ENCODE results near the gene KRTAP6-3. TPM values are rescaled to one million over a fixed set of nuclear protein-coding genes. Genes with fewer than 3 reads are reported as not detected.

The KRTAP6-3 gene
- total RNA-seq, 2 experiments from 2014 or later, result not detected

DNA sequence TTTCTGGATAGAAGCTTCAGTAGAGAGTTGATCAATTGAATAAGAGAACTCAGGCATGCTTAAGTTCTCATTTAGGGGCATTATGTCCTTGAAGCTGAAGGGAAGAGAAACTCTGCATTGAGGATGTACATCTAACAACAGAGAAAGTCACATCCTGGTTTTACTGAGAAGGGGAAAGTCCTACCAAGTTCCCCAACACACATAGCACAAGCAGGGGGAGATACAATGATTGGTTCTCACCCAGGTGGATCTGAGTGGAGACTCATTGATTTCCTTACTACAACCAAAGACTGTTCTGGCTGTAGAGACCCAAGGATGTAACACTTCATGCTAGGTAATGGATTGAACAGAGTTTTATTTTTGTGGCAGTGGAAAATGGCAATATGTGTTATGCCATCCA lies 23.0 kb downstream of the KRTAP6-3 start:
- Mint-ChIP-seq H3K4me3 (no peak overlapping the region), H3K36me3 (ENCODE audit: low read depth) (no peaks in the 10 kb centered on the region)

DNA sequence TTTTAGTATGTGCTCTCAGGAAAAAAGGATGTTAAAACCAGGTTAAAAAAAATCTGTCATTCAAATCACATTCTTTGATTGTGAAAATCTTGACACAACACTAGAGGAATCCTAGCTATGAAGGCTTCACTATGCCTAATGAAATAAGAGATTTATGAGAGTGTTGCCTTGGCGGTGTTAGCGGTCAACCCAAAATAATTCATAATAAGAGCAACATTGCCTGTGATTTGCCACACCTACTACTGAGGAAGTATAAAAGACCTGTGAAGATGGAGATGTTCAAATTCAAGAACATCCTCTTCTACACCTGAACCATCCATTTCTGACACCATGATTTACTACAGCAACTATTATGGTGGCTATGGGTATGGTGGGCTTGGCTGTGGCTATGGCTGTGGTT lies 23.9 kb downstream of the KRTAP6-3 start, which contains the start of gene KRTAP20-1:
KRTAP20-1 (plus strand) TSS at position 301 of the 400 bp plus-strand sequence; CDS start at position 331, 30 bp downstream.
- H3K4me1 Mint-ChIP-seq (ENCODE audit: low read depth), result no peaks in the 10 kb centered on the region
- H3K27ac Mint-ChIP-seq, result no peak within 1 kb of the TSS
- H3K27ac ChIP-seq (ENCODE audit: low read depth in 1 of 2, low read length in 2 of 2), result no peak within 1 kb of the TSS
- no peaks in the 10 kb centered on the region for H3K4me1 ChIP-seq (ENCODE audit: insufficient read depth, low read length)
- TF ChIP-seq, protein P1, sequence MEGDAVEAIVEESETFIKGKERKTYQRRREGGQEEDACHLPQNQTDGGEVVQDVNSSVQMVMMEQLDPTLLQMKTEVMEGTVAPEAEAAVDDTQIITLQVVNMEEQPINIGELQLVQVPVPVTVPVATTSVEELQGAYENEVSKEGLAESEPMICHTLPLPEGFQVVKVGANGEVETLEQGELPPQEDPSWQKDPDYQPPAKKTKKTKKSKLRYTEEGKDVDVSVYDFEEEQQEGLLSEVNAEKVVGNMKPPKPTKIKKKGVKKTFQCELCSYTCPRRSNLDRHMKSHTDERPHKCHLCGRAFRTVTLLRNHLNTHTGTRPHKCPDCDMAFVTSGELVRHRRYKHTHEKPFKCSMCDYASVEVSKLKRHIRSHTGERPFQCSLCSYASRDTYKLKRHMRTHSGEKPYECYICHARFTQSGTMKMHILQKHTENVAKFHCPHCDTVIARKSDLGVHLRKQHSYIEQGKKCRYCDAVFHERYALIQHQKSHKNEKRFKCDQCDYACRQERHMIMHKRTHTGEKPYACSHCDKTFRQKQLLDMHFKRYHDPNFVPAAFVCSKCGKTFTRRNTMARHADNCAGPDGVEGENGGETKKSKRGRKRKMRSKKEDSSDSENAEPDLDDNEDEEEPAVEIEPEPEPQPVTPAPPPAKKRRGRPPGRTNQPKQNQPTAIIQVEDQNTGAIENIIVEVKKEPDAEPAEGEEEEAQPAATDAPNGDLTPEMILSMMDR (IDR thresholded peaks at IDR 0.05), result no peak
- no peak within 1 kb of the TSS for H3K4me3 ChIP-seq (ENCODE audit: low read length)
- no peaks in the 10 kb centered on the region for H3K36me3 ChIP-seq (ENCODE audit: insufficient read depth, low read length)
- POLR2A ChIA-PET, result no interaction called here
- H3K36me3 Mint-ChIP-seq (ENCODE audit: low read depth), result no peaks in the 10 kb centered on the region
- H3K27me3 ChIP-seq (ENCODE audit: control insufficient read depth in 1 of 2, insufficient read depth in 2 of 2, low read length in 2 of 2), result no peaks in the 10 kb centered on the region
- CTCF ChIA-PET, result no interaction called here
- H3K9me3 Mint-ChIP-seq, result no peaks in the 10 kb centered on the region
- intact Hi-C loops (cut with DNase I, micrococcal nuclease), result no loop called here
- peaks cover 0 to 4% of the 10 kb centered on the region in 2 experiments for H3K9me3 ChIP-seq (ENCODE audit: control insufficient read depth in 1 of 2, insufficient read depth in 1 of 2, low read length in 2 of 2)
- DNase-seq (no peak), ATAC-seq (ENCODE audit: poor library complexity) (no peak)
- no peak within 1 kb of the TSS for H3K4me3 Mint-ChIP-seq
- H3K27me3 Mint-ChIP-seq, result no peaks in the 10 kb centered on the region

More for the DNA sequence above, 23.0 kb downstream of the KRTAP6-3 start:
- H3K27me3 ChIP-seq (ENCODE audit: control insufficient read depth in 1 of 2, insufficient read depth in 2 of 2, low read length in 2 of 2), result no peaks in the 10 kb centered on the region
- Mint-ChIP-seq H3K27me3 (no peaks in the 10 kb centered on the region), H3K9me3 (peaks cover 2% of the 10 kb centered on the region), H3K4me1 (ENCODE audit: low read depth) (no peaks in the 10 kb centered on the region), H3K27ac (no peak overlapping the region)
- POLR2A ChIA-PET, result no interaction called here
- no peaks in the 10 kb centered on the region for H3K36me3 ChIP-seq (ENCODE audit: insufficient read depth, low read length)
- intact Hi-C loops (cut with DNase I, micrococcal nuclease), result no loop called here
- H3K4me1 ChIP-seq (ENCODE audit: insufficient read depth, low read length), result no peaks in the 10 kb centered on the region
- H3K9me3 ChIP-seq (ENCODE audit: control insufficient read depth in 1 of 2, insufficient read depth in 1 of 2, low read length in 2 of 2), result peaks cover 0 to 4% of the 10 kb centered on the region in 2 experiments
- CTCF ChIA-PET, result no interaction called here
- DNase-seq, result no peak
- no peak for ATAC-seq (ENCODE audit: poor library complexity)
- TF ChIP-seq, protein P1 (IDR thresholded peaks at IDR 0.05), result no peak
- H3K4me3 ChIP-seq (ENCODE audit: low read length), result no peak overlapping the region
- H3K27ac ChIP-seq (ENCODE audit: low read depth in 1 of 2, low read length in 2 of 2), result no peak overlapping the region

DNA sequence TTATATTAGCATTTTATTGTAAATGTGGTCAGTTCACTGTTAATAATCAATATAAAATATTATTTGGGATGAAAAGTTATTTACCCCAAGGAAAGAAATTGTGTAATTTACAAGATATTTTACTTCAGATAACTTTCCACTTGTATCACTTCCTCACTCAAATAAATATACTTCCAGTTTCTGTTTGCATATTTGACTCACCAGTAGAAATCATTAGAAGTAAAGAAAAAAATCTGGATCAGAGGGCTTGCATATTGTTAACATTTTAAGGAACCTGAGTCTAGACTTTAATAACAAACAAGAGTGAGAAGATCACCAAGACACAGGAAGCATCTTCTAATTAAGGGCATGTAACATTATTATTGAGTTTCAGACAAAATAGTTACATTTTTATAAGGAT lies 27.8 kb downstream of the KRTAP6-3 start:
- ATAC-seq (ENCODE audit: poor library complexity) (no peak), DNase-seq (no peak)
- Histone ChIP-seq H3K27me3 (ENCODE audit: control insufficient read depth in 1 of 2, insufficient read depth in 2 of 2, low read length in 2 of 2) (no peaks in the 10 kb centered on the region), H3K4me1 (ENCODE audit: insufficient read depth, low read length) (no peaks in the 10 kb centered on the region), H3K9me3 (ENCODE audit: control insufficient read depth in 1 of 2, insufficient read depth in 1 of 2, low read length in 2 of 2) (no peaks in the 10 kb centered on the region), H3K27ac (ENCODE audit: low read depth in 1 of 2, low read length in 2 of 2) (no peak overlapping the region), H3K36me3 (ENCODE audit: insufficient read depth, low read length) (no peaks in the 10 kb centered on the region), H3K4me3 (ENCODE audit: low read length) (no peak overlapping the region)
- intact Hi-C loops (cut with DNase I, micrococcal nuclease), result no loop called here
- CTCF ChIA-PET, result no interaction called here
- no peaks in the 10 kb centered on the region for H3K36me3 Mint-ChIP-seq (ENCODE audit: low read depth)
- POLR2A ChIA-PET, result no interaction called here
- H3K4me3 Mint-ChIP-seq, result no peak overlapping the region
- TF ChIP-seq, protein P1 (IDR thresholded peaks at IDR 0.05), result no peak
- peaks cover 4% of the 10 kb centered on the region for H3K27me3 Mint-ChIP-seq
- peaks cover 2% of the 10 kb centered on the region for H3K9me3 Mint-ChIP-seq
- H3K4me1 Mint-ChIP-seq (ENCODE audit: low read depth), result no peaks in the 10 kb centered on the region
- no peak overlapping the region for H3K27ac Mint-ChIP-seq
